HEK293 (cell line): ENCODE measurements around the gene BLTP3B.
A peak's percentile ranks its signal among the peaks of the same experiment; 100 is the strongest.

Experiments
- BCL11B ChIP-seq: fragments of 450-650 bp; formaldehyde crosslinking; IDR thresholded peaks from 2 replicates; pipeline ENCODE4 v1.5.1; 2016; ENCODE audit warnings: low read depth, missing biosample characterization, missing genetic modification characterization
- GLIS2 ChIP-seq: fragments of 450-650 bp; formaldehyde crosslinking; IDR thresholded peaks from 2 replicates; pipeline ENCODE4 v1.5.1; 2016; ENCODE audit warnings: missing biosample characterization, missing genetic modification characterization
- HOXC10 ChIP-seq: sonication (generic); formaldehyde crosslinking; IDR thresholded peaks from 2 replicates; pipeline ENCODE4 v1.8.1; 2023; ENCODE audit warnings: mild to moderate bottlenecking, missing genetic modification reagents
- KLF1 ChIP-seq: fragments of 450-650 bp; formaldehyde crosslinking; IDR thresholded peaks from 2 replicates; pipeline ENCODE4 v1.5.1; 2016; ENCODE audit warnings: missing biosample characterization, missing genetic modification characterization
- KLF8 ChIP-seq: fragments of 450-650 bp; formaldehyde crosslinking; IDR thresholded peaks from 2 replicates; pipeline ENCODE4 v1.5.1; 2016; ENCODE audit warnings: missing biosample characterization, missing genetic modification characterization
- KLF9 ChIP-seq: fragments of 450-650 bp; formaldehyde crosslinking; IDR thresholded peaks from 2 replicates; pipeline ENCODE4 v1.5.1; 2016; ENCODE audit warnings: missing biosample characterization, missing genetic modification characterization, low read depth
- OVOL3 ChIP-seq: fragments of 450-650 bp; formaldehyde crosslinking; IDR thresholded peaks from 2 replicates; pipeline ENCODE4 v1.5.1; 2016; ENCODE audit warnings: missing biosample characterization, missing genetic modification characterization
- PRDM10 ChIP-seq: fragments of 450-650 bp; formaldehyde crosslinking; IDR thresholded peaks from 2 replicates; pipeline ENCODE4 v1.5.1; 2016; ENCODE audit warnings: missing biosample characterization, missing genetic modification characterization
- REST ChIP-seq: fragments of 450-650 bp; formaldehyde crosslinking; IDR thresholded peaks from 2 replicates; pipeline ENCODE4 v1.5.1; 2016; ENCODE audit warnings: missing biosample characterization, missing genetic modification characterization
- SCRT2 ChIP-seq: fragments of 450-650 bp; formaldehyde crosslinking; IDR thresholded peaks from 2 replicates; pipeline ENCODE4 v1.5.1; 2016; ENCODE audit warnings: missing biosample characterization, missing genetic modification characterization
- YY1 ChIP-seq: fragments of 450-650 bp; formaldehyde crosslinking; IDR thresholded peaks from 2 replicates; pipeline ENCODE4 v1.5.1; 2018; ENCODE audit warnings: missing biosample characterization, missing genetic modification characterization
- ZBTB1 ChIP-seq: fragments of 450-650 bp; formaldehyde crosslinking; IDR thresholded peaks from 2 replicates; pipeline ENCODE4 v1.5.1; 2016; ENCODE audit warnings: missing biosample characterization, missing genetic modification characterization
- ZBTB11 ChIP-seq: fragments of 450-650 bp; formaldehyde crosslinking; conservative IDR thresholded peaks from 2 replicates; pipeline ENCODE4 v1.5.1; 2016; ENCODE audit warnings: low read depth, missing biosample characterization, missing genetic modification characterization
- ZBTB17 ChIP-seq: fragments of 450-650 bp; formaldehyde crosslinking; IDR thresholded peaks from 2 replicates; pipeline ENCODE4 v1.5.1; 2016; ENCODE audit warnings: missing biosample characterization, missing genetic modification characterization
- ZBTB26 ChIP-seq: fragments of 450-650 bp; formaldehyde crosslinking; optimal IDR thresholded peaks from 2 replicates; pipeline ENCODE3; 2016; ENCODE audit warnings: missing biosample characterization, mild to moderate bottlenecking, missing genetic modification characterization
- ZBTB8A ChIP-seq: fragments of 450-650 bp; formaldehyde crosslinking; IDR thresholded peaks from 2 replicates; pipeline ENCODE4 v1.5.1; 2016; ENCODE audit warnings: missing biosample characterization, missing genetic modification characterization
- ZFHX2 ChIP-seq: fragments of 450-650 bp; formaldehyde crosslinking; conservative IDR thresholded peaks from 2 replicates; pipeline ENCODE4 v1.5.1; 2016; ENCODE audit warnings: missing biosample characterization, missing genetic modification characterization
- ZIC2 ChIP-seq: fragments of 450-650 bp; formaldehyde crosslinking; IDR thresholded peaks from 2 replicates; pipeline ENCODE4 v1.5.1; 2016; ENCODE audit warnings: missing biosample characterization, missing genetic modification characterization
- ZNF121 ChIP-seq: fragments of 450-650 bp; formaldehyde crosslinking; IDR thresholded peaks from 2 replicates; pipeline ENCODE4 v1.5.1; 2016; ENCODE audit warnings: missing biosample characterization, missing genetic modification characterization
- ZNF248 ChIP-seq: fragments of 450-650 bp; formaldehyde crosslinking; IDR thresholded peaks from 2 replicates; pipeline ENCODE4 v1.5.1; 2017; ENCODE audit warnings: missing biosample characterization, missing genetic modification characterization
- ZNF580 ChIP-seq: fragments of 450-650 bp; formaldehyde crosslinking; IDR thresholded peaks from 2 replicates; pipeline ENCODE4 v1.5.1; 2016; ENCODE audit warnings: missing biosample characterization, missing genetic modification characterization
- ZNF600 ChIP-seq: fragments of 450-650 bp; formaldehyde crosslinking; IDR thresholded peaks from 2 replicates; pipeline ENCODE4 v1.5.1; 2016; ENCODE audit warnings: missing biosample characterization, missing genetic modification characterization
- ZNF660 ChIP-seq: fragments of 450-650 bp; IDR thresholded peaks from 2 replicates; pipeline ENCODE4 v1.5.1; 2018; ENCODE audit warnings: missing biosample characterization, mild to moderate bottlenecking, missing genetic modification characterization
- ZNF76 ChIP-seq: fragments of 450-650 bp; formaldehyde crosslinking; IDR thresholded peaks from 2 replicates; pipeline ENCODE4; 2016; ENCODE audit warnings: low read depth, missing biosample characterization, missing genetic modification characterization, borderline replicate concordance
- ZNF777 ChIP-seq: fragments of 450-650 bp; formaldehyde crosslinking; IDR thresholded peaks from 2 replicates; pipeline ENCODE4 v1.5.1; 2017; ENCODE audit warnings: missing biosample characterization, missing genetic modification characterization, borderline replicate concordance

The BLTP3B gene

GRCh38 chr12:100141998-100142850 is 450 bp downstream of the BLTP3B start (continued):
- peak; percentile 58; the same call in 1 of the 2 replicates for TF ChIP-seq GLIS2 (tag by site-specific recombination)
- TF ChIP-seq ZFHX2 (tag by site-specific recombination): peak; percentile 68
- peak; percentile 61 for TF ChIP-seq ZNF660 (tag by site-specific recombination)
- peak; percentile 82 for TF ChIP-seq ZNF600 (tag by site-specific recombination)
- TF ChIP-seq KLF8 (tag by site-specific recombination): peak; percentile 78
- 0 out of 2 replicates have a peak, but pooled peaks have one; percentile 5 for TF ChIP-seq PRDM10
- 0 out of 2 replicates have a peak, but pooled peaks have one; percentile 68 for TF ChIP-seq ZBTB1
- peak; percentile 84 for TF ChIP-seq ZBTB26 (tag by site-specific recombination)
- peak; percentile 87 for TF ChIP-seq BCL11B
- TF ChIP-seq ZNF248 (tag by site-specific recombination): no peak
- TF ChIP-seq ZBTB11 (tag by site-specific recombination): peak; percentile 14; the same call in 1 of the 2 replicates
- TF ChIP-seq ZNF121 (tag by site-specific recombination): peak; percentile 37; the same call in 1 of the 2 replicates
- TF ChIP-seq ZNF777 (tag by site-specific recombination): no peak
- peak; percentile 45 for TF ChIP-seq ZIC2 (tag by site-specific recombination)
- peak; percentile 81 for TF ChIP-seq YY1 (tag by site-specific recombination)
- peak; percentile 85 for TF ChIP-seq KLF1 (tag by site-specific recombination)
- no peak for TF ChIP-seq REST (tag by site-specific recombination)
- TF ChIP-seq HOXC10 (CRISPR knock-in tag): peak; percentile 83; the same call in 1 of the 2 replicates
- peak; percentile 63; the same call in 1 of the 2 replicates for TF ChIP-seq ZNF76 (tag by site-specific recombination)
- peak; percentile 61 for TF ChIP-seq KLF9
- TF ChIP-seq ZBTB17 (tag by site-specific recombination): peak; percentile 97
- TF ChIP-seq OVOL3 (tag by site-specific recombination): 0 out of 2 replicates have a peak, but pooled peaks have one; percentile 26
- TF ChIP-seq SCRT2 (tag by site-specific recombination): peak; percentile 60
- no peak for TF ChIP-seq ZNF580 (tag by site-specific recombination)
- TF ChIP-seq ZBTB8A (tag by site-specific recombination): 0 out of 2 replicates have a peak, but pooled peaks have one; percentile 28
